ENCODE data around the gene STX8. TPM values are rescaled to one million over a fixed set of nuclear protein-coding genes. Genes with fewer than 3 reads are reported as not detected.
"Not testable (repeated sequence)": the region's sequence is repeated elsewhere in the genome, so short reads cannot be mapped to it uniquely, and the experiment has no call there.

The STX8 gene
- total RNA-seq, 1 donor from 2014 or later, result 58.4 TPM

DNA sequence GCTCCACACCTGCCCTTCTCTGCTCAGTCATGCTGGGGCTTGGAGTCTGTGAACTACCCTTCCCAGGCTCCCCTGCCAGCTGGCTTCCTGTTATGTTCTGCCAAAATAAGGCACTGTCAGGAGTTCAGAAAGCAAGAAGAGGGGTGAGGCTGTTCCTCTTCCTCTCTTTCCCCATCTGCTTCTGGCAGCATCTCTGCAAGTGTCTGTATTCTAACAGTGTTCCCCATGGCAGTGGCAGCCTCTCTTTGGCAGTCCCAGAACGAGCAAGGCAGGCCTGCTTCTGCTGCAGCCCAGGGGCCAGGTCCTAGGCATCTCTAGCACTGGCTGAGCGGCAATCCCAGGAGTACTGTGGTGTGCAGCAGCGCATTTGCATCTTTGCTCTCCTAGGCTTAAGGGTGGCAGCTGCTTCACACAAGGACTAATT, 219.1 kb downstream of the STX8 start:
- FAIRE-seq (no peak), DNase-seq (ENCODE audit: low read depth) (peak; percentile 9)
- Histone ChIP-seq H3K27me3 (ENCODE audit: control insufficient read depth, insufficient read depth, low read length) (no peaks in the 10 kb centered on the region), H3K36me3 (ENCODE audit: control insufficient read depth, insufficient read depth, low read length) (no peaks in the 10 kb centered on the region), H3K4me3 (ENCODE audit: low read depth, low read length) (no peak overlapping the region)
- TF ChIP-seq, protein P1, sequence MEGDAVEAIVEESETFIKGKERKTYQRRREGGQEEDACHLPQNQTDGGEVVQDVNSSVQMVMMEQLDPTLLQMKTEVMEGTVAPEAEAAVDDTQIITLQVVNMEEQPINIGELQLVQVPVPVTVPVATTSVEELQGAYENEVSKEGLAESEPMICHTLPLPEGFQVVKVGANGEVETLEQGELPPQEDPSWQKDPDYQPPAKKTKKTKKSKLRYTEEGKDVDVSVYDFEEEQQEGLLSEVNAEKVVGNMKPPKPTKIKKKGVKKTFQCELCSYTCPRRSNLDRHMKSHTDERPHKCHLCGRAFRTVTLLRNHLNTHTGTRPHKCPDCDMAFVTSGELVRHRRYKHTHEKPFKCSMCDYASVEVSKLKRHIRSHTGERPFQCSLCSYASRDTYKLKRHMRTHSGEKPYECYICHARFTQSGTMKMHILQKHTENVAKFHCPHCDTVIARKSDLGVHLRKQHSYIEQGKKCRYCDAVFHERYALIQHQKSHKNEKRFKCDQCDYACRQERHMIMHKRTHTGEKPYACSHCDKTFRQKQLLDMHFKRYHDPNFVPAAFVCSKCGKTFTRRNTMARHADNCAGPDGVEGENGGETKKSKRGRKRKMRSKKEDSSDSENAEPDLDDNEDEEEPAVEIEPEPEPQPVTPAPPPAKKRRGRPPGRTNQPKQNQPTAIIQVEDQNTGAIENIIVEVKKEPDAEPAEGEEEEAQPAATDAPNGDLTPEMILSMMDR (IDR thresholded peaks at IDR 0.05; ENCODE audit: insufficient read depth, low read length, severe bottlenecking), result no peak

DNA sequence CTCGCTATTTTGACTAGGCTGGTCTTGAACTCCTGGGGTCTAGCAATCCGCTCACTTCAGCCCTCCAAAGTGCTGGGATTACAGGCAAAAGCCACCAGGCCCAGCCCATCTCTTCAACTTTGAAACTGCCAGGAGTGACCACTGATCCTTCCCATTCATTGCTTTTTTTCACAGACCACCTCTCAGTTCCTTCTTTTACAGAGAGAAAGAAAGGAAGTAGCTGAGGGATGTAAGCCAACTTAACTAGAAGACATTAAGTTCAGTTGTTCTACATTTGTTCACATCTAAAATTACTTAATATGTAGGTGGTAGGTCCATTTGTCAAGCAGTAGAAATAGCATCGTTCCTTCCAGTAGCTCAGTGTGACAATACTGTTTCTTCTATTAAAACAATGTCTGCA, 219.8 kb downstream of the STX8 start:
- FAIRE-seq, result no peak
- no peaks in the 10 kb centered on the region for H3K27me3 ChIP-seq (ENCODE audit: control insufficient read depth, insufficient read depth, low read length)
- TF ChIP-seq, protein P1 (IDR thresholded peaks at IDR 0.05; ENCODE audit: insufficient read depth, low read length, severe bottlenecking), result no peak
- DNase-seq (ENCODE audit: low read depth), result no peak
- no peaks in the 10 kb centered on the region for H3K36me3 ChIP-seq (ENCODE audit: control insufficient read depth, insufficient read depth, low read length)
- no peak overlapping the region for H3K4me3 ChIP-seq (ENCODE audit: low read depth, low read length)

DNA sequence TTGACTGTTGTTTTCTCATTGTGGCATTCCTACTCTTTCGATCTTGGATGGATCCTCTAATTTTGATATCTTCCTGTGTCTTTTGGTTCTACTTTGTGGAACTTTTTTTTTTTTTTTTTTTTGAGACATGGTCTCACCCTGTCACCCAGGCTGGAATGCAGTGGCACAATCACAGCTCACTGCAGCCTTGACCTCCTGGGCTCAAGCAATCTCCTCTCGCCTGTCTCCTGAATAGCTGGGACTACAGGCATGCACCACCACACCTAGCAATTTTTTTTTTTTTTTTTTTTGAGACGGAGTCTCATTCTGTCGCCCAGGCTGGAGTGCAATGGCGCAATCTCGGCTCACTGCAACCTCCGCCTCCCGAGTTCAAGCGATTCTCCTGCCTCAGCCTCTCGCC, 220.4 kb downstream of the STX8 start:
- not testable (repeated sequence) for H3K36me3 ChIP-seq (ENCODE audit: control insufficient read depth, insufficient read depth, low read length); DNase-seq (ENCODE audit: low read depth); H3K27me3 ChIP-seq (ENCODE audit: control insufficient read depth, insufficient read depth, low read length); FAIRE-seq; H3K4me3 ChIP-seq (ENCODE audit: low read depth, low read length)

DNA sequence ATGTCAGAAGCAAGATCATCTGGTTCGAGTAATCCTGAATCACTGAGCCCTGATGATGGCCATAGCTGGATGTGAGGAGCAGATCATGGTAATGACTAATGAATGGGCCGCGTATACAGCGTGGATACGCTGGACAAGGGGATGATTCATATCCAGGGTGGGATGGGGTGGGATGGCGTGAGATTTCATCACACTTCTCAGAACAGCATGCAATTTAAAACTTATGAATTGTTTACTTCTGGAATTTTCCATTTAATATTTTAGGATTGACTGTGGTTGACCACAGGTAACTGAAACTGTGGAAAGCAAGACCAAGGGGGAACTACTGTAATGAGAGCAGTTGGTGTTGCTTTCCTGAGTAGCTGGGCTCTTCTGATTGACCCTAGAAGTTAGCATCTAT, 225.5 kb downstream of the STX8 start:
- Histone ChIP-seq H3K27me3 (ENCODE audit: control insufficient read depth, insufficient read depth, low read length) (no peaks in the 10 kb centered on the region), H3K36me3 (ENCODE audit: control insufficient read depth, insufficient read depth, low read length) (no peaks in the 10 kb centered on the region), H3K4me3 (ENCODE audit: low read depth, low read length) (no peak overlapping the region)
- FAIRE-seq (no peak), DNase-seq (ENCODE audit: low read depth) (peak; percentile 94)
- TF ChIP-seq, protein P1 (IDR thresholded peaks at IDR 0.05; ENCODE audit: insufficient read depth, low read length, severe bottlenecking), result no peak

DNA sequence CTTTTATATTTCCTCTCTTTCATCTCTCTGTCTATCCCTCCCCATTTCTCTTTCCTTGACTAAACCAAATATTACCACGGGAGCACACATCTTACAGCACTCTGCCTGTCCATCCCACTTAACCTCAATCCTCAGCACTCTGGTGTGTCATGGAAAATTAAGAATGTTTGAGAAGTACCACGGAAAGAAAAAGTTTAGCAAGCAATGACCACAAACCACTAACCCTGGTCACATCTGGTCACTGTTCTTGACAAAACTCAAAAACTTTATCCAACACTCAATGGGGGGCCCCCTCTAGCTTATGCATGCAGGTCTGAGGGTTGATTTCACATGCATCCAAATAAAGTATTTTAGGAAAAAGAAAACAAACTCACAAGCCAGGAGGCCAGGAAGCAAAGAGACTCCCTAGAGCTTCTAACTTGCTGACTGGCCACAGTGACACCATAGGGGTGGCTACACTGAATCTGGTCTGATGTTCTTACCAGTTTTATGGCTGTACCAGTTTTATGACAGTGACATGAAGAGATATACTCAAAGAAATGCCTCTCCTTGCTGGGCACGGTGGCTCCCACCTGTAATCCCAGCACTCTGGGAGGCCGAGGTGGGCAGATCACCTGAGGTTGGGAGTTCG, 229.2 kb downstream of the STX8 start:
- Histone ChIP-seq H3K4me3 (ENCODE audit: low read depth, low read length) (no peak overlapping the region), H3K27me3 (ENCODE audit: control insufficient read depth, insufficient read depth, low read length) (no peaks in the 10 kb centered on the region), H3K36me3 (ENCODE audit: control insufficient read depth, insufficient read depth, low read length) (no peaks in the 10 kb centered on the region)
- DNase-seq (ENCODE audit: low read depth) (no peak), FAIRE-seq (no peak)
- TF ChIP-seq, protein P1 (IDR thresholded peaks at IDR 0.05; ENCODE audit: insufficient read depth, low read length, severe bottlenecking), result no peak

DNA sequence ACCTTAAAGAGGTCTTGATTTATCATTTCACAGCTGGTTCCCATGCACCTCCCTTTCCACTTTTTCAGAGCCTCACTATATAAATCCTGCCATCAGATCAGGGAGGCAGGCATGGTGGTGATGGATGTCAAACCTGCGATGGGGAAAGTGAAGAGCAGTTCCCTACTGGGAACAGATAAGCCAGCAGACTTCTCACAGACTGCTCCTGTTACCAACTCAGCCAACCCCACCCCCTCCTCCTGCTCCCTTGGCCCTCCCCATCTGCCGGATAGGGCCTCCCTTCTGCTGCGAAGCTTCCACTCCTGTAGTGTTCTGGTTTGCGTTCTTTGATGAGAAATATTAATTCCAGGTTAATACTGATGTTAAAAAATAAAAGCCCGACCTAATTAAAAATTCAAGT, 232.1 kb downstream of the STX8 start:
- H3K27me3 ChIP-seq (ENCODE audit: control insufficient read depth, insufficient read depth, low read length), result no peaks in the 10 kb centered on the region
- DNase-seq (ENCODE audit: low read depth), result no peak
- FAIRE-seq, result no peak

More for the DNA sequence above, 232.1 kb downstream of the STX8 start:
- Histone ChIP-seq H3K36me3 (ENCODE audit: control insufficient read depth, insufficient read depth, low read length) (no peaks in the 10 kb centered on the region), H3K4me3 (ENCODE audit: low read depth, low read length) (no peak overlapping the region)
- TF ChIP-seq, protein P1 (IDR thresholded peaks at IDR 0.05; ENCODE audit: insufficient read depth, low read length, severe bottlenecking), result no peak

Measured in bronchial epithelial cell (primary cell).